GM19035 (cell line): ENCODE data around the gene SLITRK2.

Source experiments
- ATAC-seq: cut with Tn5 transposase; IDR thresholded peaks from one replicate; pipeline ENCODE4 v1.9.1; 2021; ENCODE audit not compliant: unreplicated experiment

The SLITRK2 gene

DNA sequence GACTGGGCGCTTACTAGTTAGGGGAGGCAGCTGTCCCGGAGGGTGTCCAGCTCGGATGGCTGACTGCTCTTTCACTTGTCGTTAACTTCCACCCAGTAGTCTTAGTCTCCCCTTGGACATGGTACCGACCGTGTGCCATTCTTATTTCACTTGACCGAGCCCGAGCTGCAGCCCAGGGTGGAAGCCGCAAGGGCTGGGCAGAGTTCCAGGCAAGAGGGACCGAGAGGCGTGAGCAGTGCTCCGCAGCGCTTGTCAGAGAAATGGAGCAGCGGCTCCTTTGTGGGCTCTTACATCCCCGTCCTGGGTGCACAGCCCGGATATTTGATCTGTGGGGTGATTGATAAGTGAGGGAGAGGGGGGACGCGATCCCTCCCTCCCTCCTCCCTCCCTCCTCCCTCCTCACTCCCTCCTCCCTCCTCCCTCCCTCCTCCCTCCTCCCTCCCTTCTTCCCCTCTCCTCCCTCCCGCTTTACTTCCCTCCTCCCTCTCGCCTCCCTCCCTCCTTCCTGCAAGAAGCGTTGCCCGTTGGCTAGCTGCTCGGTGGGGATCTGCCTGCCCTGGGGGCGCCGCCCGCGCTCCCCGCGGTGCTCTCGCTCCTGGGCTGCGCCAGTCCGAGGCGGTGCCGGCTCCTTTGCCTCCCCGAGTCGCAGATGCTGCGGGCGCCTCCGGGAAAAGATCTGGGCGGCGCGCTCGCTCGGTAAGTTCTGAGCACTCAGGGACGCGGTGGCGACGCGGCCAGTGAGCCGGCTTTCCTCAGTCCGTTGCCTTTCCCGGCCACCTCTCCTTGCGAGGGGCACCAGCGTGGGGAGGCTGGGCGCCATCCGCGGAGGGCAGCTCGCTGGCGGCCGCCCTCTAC is at the start of gene SLITRK2:
TSS of gene SLITRK2 (plus strand) at position 499 of the 855 bp plus-strand sequence. CDS start 4,597 bp downstream, outside the sequence.
- no peak for ATAC-seq

DNA sequence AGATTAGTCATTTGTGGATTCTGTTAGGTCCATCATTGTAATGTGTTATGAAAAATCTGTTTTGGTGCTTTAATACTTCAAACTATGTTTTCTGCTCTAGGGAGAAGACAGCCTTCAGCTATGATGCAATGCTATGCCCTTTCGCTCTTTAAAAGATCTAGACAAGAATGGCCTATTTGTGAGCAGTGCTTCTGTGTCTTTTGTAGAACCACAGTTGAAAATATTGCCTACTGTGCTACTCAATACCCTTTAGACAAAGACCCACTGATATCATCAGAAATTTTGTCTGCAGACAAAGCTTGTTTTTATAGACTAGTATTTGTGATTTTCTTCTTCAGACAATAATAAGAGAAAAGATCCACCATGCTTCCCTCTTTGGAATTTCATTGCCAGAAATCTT is 44.6 kb upstream of the SLITRK2 start:
- ATAC-seq = no peak

GRCh38 chrX:145792281-145792680 is 25.3 kb upstream of the SLITRK2 start:
- ATAC-seq = no peak

- ATAC-seq = no peak
Observed at GRCh38 chrX:145803508-145803907, 14.1 kb upstream of the SLITRK2 start.

GRCh38 chrX:145813081-145813480 is 4.5 kb upstream of the SLITRK2 start:
- ATAC-seq = no peak

- no peak for ATAC-seq
Observed at GRCh38 chrX:145816601-145817315, 871 bp upstream of the SLITRK2 start.

GRCh38 chrX:145818186-145819113 is 821 bp downstream of the SLITRK2 start:
- ATAC-seq = no peak

DNA sequence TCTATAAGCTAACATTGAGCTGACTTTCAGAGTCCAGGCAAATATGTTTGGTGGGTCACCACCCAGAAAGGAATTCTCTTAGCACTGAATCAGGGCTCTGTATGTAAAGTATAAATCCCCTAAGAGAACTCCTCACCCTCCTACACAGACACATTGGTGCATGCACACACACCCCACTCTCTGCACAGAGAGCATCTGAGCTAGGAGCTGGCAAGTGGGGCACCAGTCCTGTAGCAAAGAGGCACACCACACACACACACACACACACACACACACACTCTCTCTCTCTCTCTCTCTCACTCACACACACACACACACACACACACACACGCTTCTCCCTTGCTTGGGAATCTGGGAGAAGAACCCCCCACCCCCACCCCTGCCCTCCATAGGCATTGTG is 3.2 kb downstream of the SLITRK2 start:
- ATAC-seq = no peak

DNA sequence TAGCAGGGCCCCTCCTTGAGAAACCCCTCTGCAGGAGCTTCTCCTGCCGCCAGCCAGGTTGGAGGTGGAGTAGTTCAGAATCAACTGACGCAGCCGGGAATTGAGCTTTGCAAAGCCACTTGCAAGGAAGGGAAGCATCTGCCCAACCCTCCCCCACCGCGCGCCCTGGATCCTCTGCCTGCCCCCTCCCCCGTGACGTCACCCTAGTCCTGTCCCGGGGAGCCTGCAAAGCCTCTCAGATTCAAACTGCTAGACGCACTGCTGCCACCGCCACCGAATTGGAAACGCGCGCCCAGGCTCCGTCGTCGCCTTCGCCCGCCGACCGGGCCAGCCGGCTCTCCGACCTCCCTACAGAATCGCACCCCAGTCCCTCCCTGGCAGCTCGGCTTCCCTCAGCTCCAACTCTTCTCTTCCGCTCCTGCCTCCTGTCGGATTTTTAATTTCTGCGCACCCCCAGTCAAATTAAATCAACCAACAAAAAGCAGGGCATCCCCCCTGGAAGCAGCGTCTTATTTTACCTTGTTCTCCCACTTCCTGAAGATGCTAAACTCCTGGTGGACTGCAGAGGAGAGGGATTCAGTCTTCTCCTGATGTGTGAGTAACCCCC is 3.8 kb downstream of the SLITRK2 start:
- ATAC-seq = no peak

DNA sequence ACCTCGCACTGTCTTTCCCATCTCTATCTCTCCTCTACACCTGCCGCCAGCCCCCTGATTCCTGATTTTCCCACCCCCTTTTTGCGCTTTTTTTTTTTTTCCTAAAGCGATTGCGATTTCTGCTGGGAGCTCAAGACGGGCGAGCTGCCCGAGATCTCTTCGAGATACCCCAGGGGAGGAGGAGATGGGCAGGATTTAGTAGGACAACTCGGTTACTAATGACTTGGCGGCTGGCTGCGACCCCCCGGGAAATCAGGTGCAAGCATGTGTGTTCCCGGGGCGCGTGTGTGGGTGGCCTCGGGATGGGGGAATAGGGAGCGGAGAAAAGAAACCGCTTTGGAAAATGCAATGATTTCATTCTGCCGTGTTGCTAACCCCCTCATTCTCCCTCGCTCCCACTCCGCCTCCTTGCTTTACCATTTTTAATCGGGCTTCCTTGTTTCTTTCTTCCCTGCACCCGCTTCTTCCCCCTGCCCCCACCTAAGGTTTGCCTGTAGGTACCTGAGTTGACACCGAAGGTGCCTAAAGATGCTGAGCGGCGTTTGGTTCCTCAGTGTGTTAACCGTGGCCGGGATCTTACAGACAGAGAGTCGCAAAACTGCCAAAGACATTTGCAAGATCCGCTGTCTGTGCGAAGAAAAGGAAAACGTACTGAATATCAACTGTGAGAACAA is 4.4 kb downstream of the SLITRK2 start:
- ATAC-seq = no peak

DNA sequence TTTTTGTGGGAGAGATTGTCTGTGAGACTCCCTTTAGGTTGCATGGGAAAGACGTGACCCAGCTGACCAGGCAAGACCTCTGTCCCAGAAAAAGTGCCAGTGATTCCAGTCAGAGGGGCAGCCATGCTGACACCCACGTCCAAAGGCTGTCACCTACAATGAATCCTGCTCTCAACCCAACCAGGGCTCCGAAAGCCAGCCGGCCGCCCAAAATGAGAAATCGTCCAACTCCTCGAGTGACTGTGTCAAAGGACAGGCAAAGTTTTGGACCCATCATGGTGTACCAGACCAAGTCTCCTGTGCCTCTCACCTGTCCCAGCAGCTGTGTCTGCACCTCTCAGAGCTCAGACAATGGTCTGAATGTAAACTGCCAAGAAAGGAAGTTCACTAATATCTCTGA is 5.5 kb downstream of the SLITRK2 start:
- ATAC-seq = no peak

DNA sequence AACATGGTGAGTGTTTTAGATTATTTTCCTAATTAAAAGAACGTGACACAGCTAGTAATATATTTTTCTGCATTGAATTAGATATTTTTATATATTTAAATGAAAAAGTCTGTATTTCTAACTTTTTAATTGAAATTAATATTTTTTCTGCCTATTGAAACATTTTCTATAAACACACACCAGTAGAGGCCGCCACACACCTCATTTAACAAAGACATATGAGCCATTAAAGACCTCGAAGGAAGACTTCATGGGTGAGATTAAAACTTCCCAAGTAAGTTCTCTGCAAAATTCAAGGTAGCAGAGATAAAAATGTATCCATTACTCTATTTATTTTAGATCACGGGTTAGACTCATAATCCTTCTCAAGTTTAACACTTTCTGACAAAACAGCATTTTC is 8.3 kb downstream of the SLITRK2 start:
- ATAC-seq = no peak

DNA sequence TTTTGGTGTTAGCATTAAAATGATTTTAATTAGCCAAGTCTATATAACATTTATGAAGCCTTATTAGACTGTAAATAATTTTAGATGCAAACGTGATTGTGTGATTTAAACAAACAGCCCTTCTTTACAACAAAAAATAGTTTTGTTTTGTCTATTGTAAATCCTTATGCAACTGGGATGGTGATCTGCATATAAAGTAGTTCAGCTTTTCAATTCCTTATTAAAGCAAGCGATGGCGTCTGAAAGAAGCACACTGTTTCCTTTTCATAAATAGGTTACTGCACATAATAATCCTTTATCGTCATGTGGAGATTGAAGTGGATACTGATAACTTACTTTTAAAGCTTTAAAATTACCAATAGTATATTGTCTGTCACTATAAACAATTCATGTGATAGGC is 8.8 kb downstream of the SLITRK2 start:
- no peak for ATAC-seq

DNA sequence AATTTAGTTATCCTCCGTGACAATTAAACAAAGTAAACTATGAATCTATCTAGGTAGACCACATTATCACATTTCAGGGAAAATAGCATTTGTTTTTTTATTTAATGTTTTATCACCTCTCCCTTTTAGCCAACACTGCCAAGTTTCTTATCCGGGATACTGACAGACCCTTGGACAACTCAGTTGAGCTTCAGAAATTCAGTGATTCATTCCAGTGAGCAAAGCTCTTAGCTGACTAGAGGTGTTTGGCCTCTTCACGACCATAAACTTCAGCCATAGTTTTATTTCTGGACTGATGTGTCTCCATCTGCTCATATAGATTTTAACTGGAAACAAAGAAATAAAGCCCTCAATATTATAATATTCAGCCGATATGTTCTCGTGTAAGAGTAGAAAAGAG is 15.2 kb downstream of the SLITRK2 start:
- no peak for ATAC-seq

DNA sequence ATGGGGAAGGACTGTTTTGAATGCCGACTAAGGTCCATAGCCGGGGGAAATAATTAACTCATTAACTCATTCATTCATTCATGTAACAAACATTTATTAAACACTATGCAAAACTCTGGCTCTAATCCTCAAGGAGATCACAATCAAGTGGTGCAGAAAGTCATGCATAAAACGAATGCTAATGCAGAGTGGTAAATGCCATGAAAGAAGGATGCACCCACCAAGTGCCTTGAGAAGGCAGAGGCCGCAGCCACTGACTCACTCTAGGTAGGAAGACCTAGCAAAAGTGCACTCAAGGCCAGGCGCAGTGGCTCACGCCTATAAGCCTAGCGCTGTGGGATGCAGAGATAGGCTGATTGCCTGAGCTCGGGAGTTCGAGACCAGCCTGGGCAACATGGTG is 22.9 kb downstream of the SLITRK2 start:
- ATAC-seq = no peak

DNA sequence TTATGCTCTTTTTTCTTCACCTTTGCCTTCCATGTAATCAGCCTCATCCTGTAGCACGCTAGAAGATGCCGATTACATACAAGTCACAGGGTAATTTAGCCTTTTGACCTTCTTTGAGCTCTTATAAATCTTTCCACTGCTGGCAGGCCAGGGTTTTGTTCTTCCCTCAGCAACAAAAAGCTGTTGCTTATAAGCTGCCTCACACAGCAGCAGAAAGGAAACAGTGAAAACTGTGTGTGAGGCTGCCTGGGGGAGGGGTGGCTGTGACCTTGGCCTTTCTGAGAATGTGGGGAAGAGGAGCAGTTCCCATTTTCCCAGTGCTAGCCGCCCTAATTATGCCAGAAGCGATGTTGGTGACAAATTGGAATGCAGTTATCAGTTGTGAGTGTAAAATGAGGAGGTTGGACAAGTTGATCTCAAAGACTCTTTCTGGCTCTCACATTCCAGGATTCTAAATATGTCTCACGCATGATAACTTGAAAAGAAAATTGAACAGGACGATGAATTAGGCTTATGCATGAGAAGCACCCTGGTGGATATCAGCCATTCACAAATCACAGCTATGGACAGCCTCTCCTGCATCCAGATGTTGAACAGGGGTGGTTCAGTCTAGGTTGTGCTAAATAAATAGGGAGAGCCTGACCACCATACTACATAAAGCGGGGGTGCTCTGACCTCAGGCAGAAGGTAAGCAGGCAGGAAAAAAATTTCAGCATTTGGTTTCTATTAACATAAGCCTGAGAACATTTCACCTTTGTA is 25.7 kb downstream of the SLITRK2 start:
- ATAC-seq = no peak

GRCh38 chrX:145844886-145845285 is 27.3 kb downstream of the SLITRK2 start:
- ATAC-seq = no peak

GRCh38 chrX:145848448-145848847 is 30.8 kb downstream of the SLITRK2 start:
- ATAC-seq = no peak

DNA sequence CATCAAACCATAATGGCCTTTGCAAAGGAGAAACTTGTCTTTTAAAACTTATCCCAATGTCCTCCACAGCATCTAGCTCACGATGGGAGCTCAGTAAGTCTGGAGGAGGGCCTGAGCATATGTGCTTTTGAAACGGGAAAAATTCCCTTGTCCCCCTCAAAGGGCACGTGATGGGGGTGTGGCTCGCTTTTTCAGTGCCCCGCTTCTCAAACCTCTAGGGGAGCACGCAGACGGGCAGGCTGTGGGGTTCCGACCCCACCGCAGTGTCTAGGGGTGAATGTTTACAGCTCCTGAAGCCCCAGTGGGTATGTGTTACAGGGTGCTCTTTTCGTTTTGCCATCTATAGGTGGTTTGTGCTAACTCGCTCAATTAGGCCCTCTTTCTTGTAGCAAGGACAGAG is 31.2 kb downstream of the SLITRK2 start:
- no peak for ATAC-seq

- no peak for ATAC-seq
Observed at GRCh38 chrX:145853181-145853580, 35.6 kb downstream of the SLITRK2 start.
